CD14-positive monocyte (primary cell): Measurements from ENCODE around the gene EPHB6. TPM values are rescaled to one million over a fixed set of nuclear protein-coding genes. Genes with fewer than 3 reads are reported as not detected.

ENCODE experiments used
- DNase-seq, 3 donors: peaks; one replicate each; pipeline ENCODE4 v3.0.0-alpha.2; 2011 to 2022
- H2AFZ ChIP-seq: 2 replicates; pipeline ENCODE4 v1.6.0; 2012; ENCODE audit warnings: mild to moderate bottlenecking, low read depth, low read length, inconsistent platforms; ENCODE audit not compliant: insufficient read depth, poor library complexity, severe bottlenecking
- H3K27ac ChIP-seq, 2 donors: 1 replicate in 1 of 2; 2 replicates in 1 of 2; pipeline ENCODE4 v1.5.1; 2012 to 2013; ENCODE audit warnings: low read length in 2 of 2, control low read depth in 1 of 2, inconsistent platforms in 1 of 2, low read depth in 1 of 2, mild to moderate bottlenecking in 1 of 2
- H3K27me3 ChIP-seq, 2 donors: one replicate each; pipeline versions ENCODE4 v1.6.0 to v1.6.1; 2011 to 2013; ENCODE audit warnings: low read length in 2 of 2; ENCODE audit not compliant: control insufficient read depth in 2 of 2, insufficient read depth in 2 of 2
- H3K36me3 ChIP-seq, 2 donors: replicated peaks in 1 of 2; 1 replicate in 1 of 2; 2 replicates in 1 of 2; pipeline versions ENCODE4 v1.5.1 to v1.6.1; 2012 to 2013; ENCODE audit warnings: low read length in 2 of 2, control low read depth in 1 of 2, inconsistent platforms in 1 of 2, mild to moderate bottlenecking in 1 of 2; ENCODE audit not compliant: insufficient read depth in 2 of 2, control insufficient read depth in 1 of 2
- H3K4me1 ChIP-seq, 2 donors: 1 replicate in 1 of 2; 2 replicates in 1 of 2; pipeline versions ENCODE4 v1.5.1 to v1.6.1; 2012 to 2013; ENCODE audit warnings: low read length in 2 of 2, control low read depth in 1 of 2, inconsistent platforms in 1 of 2, mild to moderate bottlenecking in 1 of 2, moderate library complexity in 1 of 2; ENCODE audit not compliant: insufficient read depth in 2 of 2, control insufficient read depth in 1 of 2
- H3K4me2 ChIP-seq: replicated peaks from 2 replicates; pipeline ENCODE3; 2012; ENCODE audit warnings: low read length, moderate library complexity, mild to moderate bottlenecking; ENCODE audit not compliant: poor library complexity, severe bottlenecking; ENCODE audit errors: extremely low read depth
- H3K4me3 ChIP-seq, 3 experiments: fragments of 200-600 bp in 1 of 3; sonication (generic) in 1 of 3; replicated peaks in 1 of 3; 1 replicate in 2 of 3; 2 replicates in 1 of 3; pipeline ENCODE4 v1.5.1; 2011 to 2013; ENCODE audit warnings: low read length in 3 of 3, mild to moderate bottlenecking in 3 of 3, control low read depth in 2 of 3, low read depth in 2 of 3, inconsistent platforms in 1 of 3, moderate library complexity in 1 of 3
- H3K79me2 ChIP-seq: 2 replicates; pipeline ENCODE4 v1.6.0; 2012; ENCODE audit warnings: mild to moderate bottlenecking, control low read depth, inconsistent platforms, low read length, moderate library complexity; ENCODE audit not compliant: insufficient read depth
- H3K9ac ChIP-seq: 2 replicates; pipeline ENCODE4 v1.6.0; 2017; ENCODE audit warnings: low read length, mild to moderate bottlenecking; ENCODE audit not compliant: insufficient read depth, poor library complexity, severe bottlenecking
- H3K9me3 ChIP-seq, 2 donors: replicated peaks in 1 of 2; 1 replicate in 1 of 2; 2 replicates in 1 of 2; pipeline versions ENCODE4 v1.5.1 to v1.6.1; 2012 to 2013; ENCODE audit warnings: low read length in 2 of 2, control low read depth in 1 of 2; ENCODE audit not compliant: control insufficient read depth in 1 of 2, insufficient read depth in 1 of 2
- H4K20me1 ChIP-seq: 2 replicates; pipeline ENCODE4 v1.6.0; 2012; ENCODE audit warnings: mild to moderate bottlenecking, low read length, control low read depth, moderate library complexity; ENCODE audit not compliant: insufficient read depth
- H3K27ac Mint-ChIP-seq, 7 donors: one replicate each; pipeline ENCODE4 v1.8.0; 2020; ENCODE audit warnings: mild to moderate bottlenecking in 7 of 7, mixed read lengths in 7 of 7, moderate library complexity in 6 of 7, inconsistent platforms in 2 of 7
- H3K27me3 Mint-ChIP-seq, 3 donors: one replicate each; pipeline ENCODE4 v1.8.0; 2021 to 2022; ENCODE audit warnings: low read depth in 3 of 3, mild to moderate bottlenecking in 3 of 3, mixed read lengths in 3 of 3, moderate library complexity in 3 of 3, inconsistent platforms in 1 of 3
- H3K36me3 Mint-ChIP-seq, 2 donors: one replicate each; pipeline ENCODE4 v1.8.0; 2020; ENCODE audit warnings: mixed read lengths in 2 of 2, inconsistent platforms in 1 of 2, mild to moderate bottlenecking in 1 of 2
- H3K4me1 Mint-ChIP-seq: one replicate; pipeline ENCODE4 v1.8.0; 2020; ENCODE audit warnings: mild to moderate bottlenecking, mixed read lengths
- H3K4me3 Mint-ChIP-seq, 2 donors: one replicate each; pipeline ENCODE4 v1.8.0; 2020; ENCODE audit warnings: mild to moderate bottlenecking in 2 of 2, mixed read lengths in 2 of 2, moderate library complexity in 1 of 2
- H3K9me3 Mint-ChIP-seq, 7 donors: one replicate each; pipeline ENCODE4 v1.8.0; 2020 to 2022; ENCODE audit warnings: mixed read lengths in 7 of 7, mild to moderate bottlenecking in 6 of 7, moderate library complexity in 6 of 7, inconsistent platforms in 2 of 7
- CTCF ChIP-seq: fragments of 200-600 bp; IDR thresholded peaks from one replicate; pipeline ENCODE4 v1.8.0; 2022; ENCODE audit warnings: antibody characterized with exemption, mild to moderate bottlenecking
- WGBS: methylation state at CpG from one replicate; pipeline ENCODE4 v1.1.5; 2013; ENCODE audit warnings: missing lambda C conversion rate; ENCODE audit not compliant: insufficient coverage; 5-methylcytosine and 5-hydroxymethylcytosine counted together
- intact Hi-C, 2 donors: fragments of 100-400 bp; cut with micrococcal nuclease; formaldehyde crosslinking; loops; one replicate each; pipeline versions ENCODE4 v1.15.0 to v1.15.1; 2023
- polyA plus RNA-seq, 3 donors: library from polyadenylated mRNA; depleted of rRNA in 1 of 3; unstranded in 2 of 3; stranded (reverse) in 1 of 3; fragments of 300-500 nt in 2 of 3; fragments of >200 nt in 1 of 3; fragmentation: Illumina TruSeq in 2 of 3; gene quantifications; 1 replicate in 2 of 3; 2 replicates in 1 of 3; pipeline ENCODE4 v1.2.3, GENCODE V29; 2012 to 2021

EPHB6 gene
- polyA plus RNA-seq, 3 donors = 7.9 to 18.2 (median 9.3) TPM

- no peaks in the 10 kb centered on the region for H3K27me3 ChIP-seq
- H3K36me3 ChIP-seq = no peaks in the 10 kb centered on the region
- H3K27ac ChIP-seq = no peak overlapping the region
- intact Hi-C loops = no loop called here
- no peak for TF ChIP-seq CTCF
- peaks cover 0 to 1% (median 0%) of the 10 kb centered on the region in 3 donors for H3K27me3 Mint-ChIP-seq
- no peak for DNase-seq
- no peak overlapping the region for H3K4me3 Mint-ChIP-seq
- peaks cover 28 to 33% of the 10 kb centered on the region in 2 donors for H3K4me1 ChIP-seq
- H3K27ac Mint-ChIP-seq = peak overlapping the region in 2 of 7 donors; percentile 20 to 26
- H3K9me3 Mint-ChIP-seq = peaks cover 2 to 10% (median 6%) of the 10 kb centered on the region in 7 donors
- no peak overlapping the region for H3K4me2 ChIP-seq
- no CpG with 5 or more reads among the region's 2 CpGs for WGBS
- H3K9me3 ChIP-seq = peaks cover 4 to 8% of the 10 kb centered on the region in 2 donors
- no peaks in the 10 kb centered on the region for H4K20me1 ChIP-seq
- H3K36me3 Mint-ChIP-seq = no peaks in the 10 kb centered on the region
- no peaks in the 10 kb centered on the region for H3K79me2 ChIP-seq
- H3K4me1 Mint-ChIP-seq = peaks cover 31% of the 10 kb centered on the region
- no peak overlapping the region for H3K9ac ChIP-seq
- H3K4me3 ChIP-seq = no peak overlapping the region
- no peak overlapping the region for H2AFZ ChIP-seq
Measured at GRCh38 chr7:142906643-142907042, 51.8 kb downstream of the EPHB6 start.

DNA sequence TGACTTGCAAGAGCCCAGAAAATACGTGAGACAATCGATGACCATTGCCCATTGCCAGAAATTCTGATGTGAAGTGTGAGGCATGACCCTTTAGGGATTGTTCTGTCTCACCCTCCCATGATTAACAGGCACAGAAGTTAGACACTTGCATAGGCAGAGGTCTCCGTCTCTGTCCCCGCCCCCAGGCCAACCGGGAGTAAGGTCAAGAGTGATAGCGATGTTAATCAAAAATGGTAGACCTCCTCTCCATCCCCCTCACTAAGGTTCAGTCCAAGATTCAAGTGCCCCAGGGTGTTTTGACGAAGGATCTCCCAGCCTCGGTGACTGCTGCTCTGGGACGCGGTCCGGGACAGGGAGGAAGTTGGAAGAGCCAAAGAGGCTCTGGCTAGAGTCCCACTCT lies 53.4 kb downstream of the EPHB6 start:
- Histone ChIP-seq H4K20me1 (no peaks in the 10 kb centered on the region), H3K4me1 (peaks cover 28 to 33% of the 10 kb centered on the region in 2 donors), H3K4me2 (peak overlapping the region; percentile 52), H3K4me3 (no peak overlapping the region), H3K36me3 (no peaks in the 10 kb centered on the region), H3K27me3 (no peaks in the 10 kb centered on the region), H2AFZ (peak overlapping the region; percentile 54), H3K27ac (peak overlapping the region in 1 of 2 donors; percentile 66), H3K9me3 (peaks cover 4 to 8% of the 10 kb centered on the region in 2 donors), H3K79me2 (no peaks in the 10 kb centered on the region), H3K9ac (no peak overlapping the region)
- intact Hi-C loops = no loop called here
- no peak for DNase-seq
- H3K36me3 Mint-ChIP-seq = no peaks in the 10 kb centered on the region
- H3K4me1 Mint-ChIP-seq = peaks cover 31% of the 10 kb centered on the region
- peaks cover 2 to 10% (median 6%) of the 10 kb centered on the region in 7 donors for H3K9me3 Mint-ChIP-seq
- H3K27me3 Mint-ChIP-seq = peaks cover 0 to 4% (median 0%) of the 10 kb centered on the region in 3 donors
- TF ChIP-seq CTCF = no peak
- H3K27ac Mint-ChIP-seq = peak overlapping the region in 4 of 7 donors; percentile 9 to 96 (median 88)
- 96% methylated on average over 10 of the region's 11 CpGs for WGBS
- H3K4me3 Mint-ChIP-seq = peak overlapping the region in 1 of 2 donors; percentile 65
